AG04449 (cell line): ENCODE measurements around the gene SEPTIN8.

Experiments
- CTCF ChIA-PET: fragments of 350-600 bp; formaldehyde crosslinking; extraction: SDS; loops from one replicate; lab custom pipeline; 2021; ENCODE audit warnings: antibody characterized with exemption; lab: Yijun Ruan, JAX
- POLR2A ChIA-PET: fragments of 400-600, 350-600 bp; formaldehyde crosslinking; extraction: SDS; loops from one replicate; lab custom pipeline; 2020; ENCODE audit warnings: antibody characterized with exemption, inconsistent platforms; lab: Yijun Ruan, JAX
- DNase-seq: peaks from one replicate; pipeline ENCODE4 v3.0.0-alpha.2; 2010; ENCODE audit warnings: low read depth, low spot score
- H3K4me3 ChIP-seq: 2 replicates; pipeline ENCODE4 v1.5.1; 2011; ENCODE audit warnings: low read depth, mild to moderate bottlenecking, control low read depth, low read length
- TF ChIP-seq, protein P1 (sequence below): IDR thresholded peaks from one replicate; pipeline ENCODE4 v1.5.1; 2011; ENCODE audit warnings: mild to moderate bottlenecking, moderate library complexity, low read length, control low read depth, inconsistent platforms; ENCODE audit not compliant: insufficient read depth; ENCODE audit errors: missing control alignments

Gene SEPTIN8

DNA sequence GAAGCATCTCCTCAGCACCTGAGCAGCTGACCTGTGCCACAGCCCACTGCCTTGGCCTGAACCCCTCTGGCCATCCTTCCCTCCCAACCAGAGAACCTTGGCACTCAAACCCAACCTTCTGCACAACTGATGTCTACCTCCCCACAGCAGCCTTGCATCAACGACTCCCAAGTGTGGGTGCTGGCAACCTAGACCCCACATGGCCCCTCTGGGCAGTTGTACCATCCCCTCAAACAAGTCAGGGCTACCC is 10.3 kb downstream of the SEPTIN8 start:
- no peak overlapping the region for H3K4me3 ChIP-seq
- ChIA-PET CTCF (interaction anchor here (0.9 to 3.9 kb wide), 4 partner anchors 13 to 54 kb away, joined by 3 to 36 read pairs (median 11); no protein-coding TSS in a partner anchor), POLR2A (no interaction called here)
- TF ChIP-seq, protein P1, sequence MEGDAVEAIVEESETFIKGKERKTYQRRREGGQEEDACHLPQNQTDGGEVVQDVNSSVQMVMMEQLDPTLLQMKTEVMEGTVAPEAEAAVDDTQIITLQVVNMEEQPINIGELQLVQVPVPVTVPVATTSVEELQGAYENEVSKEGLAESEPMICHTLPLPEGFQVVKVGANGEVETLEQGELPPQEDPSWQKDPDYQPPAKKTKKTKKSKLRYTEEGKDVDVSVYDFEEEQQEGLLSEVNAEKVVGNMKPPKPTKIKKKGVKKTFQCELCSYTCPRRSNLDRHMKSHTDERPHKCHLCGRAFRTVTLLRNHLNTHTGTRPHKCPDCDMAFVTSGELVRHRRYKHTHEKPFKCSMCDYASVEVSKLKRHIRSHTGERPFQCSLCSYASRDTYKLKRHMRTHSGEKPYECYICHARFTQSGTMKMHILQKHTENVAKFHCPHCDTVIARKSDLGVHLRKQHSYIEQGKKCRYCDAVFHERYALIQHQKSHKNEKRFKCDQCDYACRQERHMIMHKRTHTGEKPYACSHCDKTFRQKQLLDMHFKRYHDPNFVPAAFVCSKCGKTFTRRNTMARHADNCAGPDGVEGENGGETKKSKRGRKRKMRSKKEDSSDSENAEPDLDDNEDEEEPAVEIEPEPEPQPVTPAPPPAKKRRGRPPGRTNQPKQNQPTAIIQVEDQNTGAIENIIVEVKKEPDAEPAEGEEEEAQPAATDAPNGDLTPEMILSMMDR: no peak
- DNase-seq: no peak

DNA sequence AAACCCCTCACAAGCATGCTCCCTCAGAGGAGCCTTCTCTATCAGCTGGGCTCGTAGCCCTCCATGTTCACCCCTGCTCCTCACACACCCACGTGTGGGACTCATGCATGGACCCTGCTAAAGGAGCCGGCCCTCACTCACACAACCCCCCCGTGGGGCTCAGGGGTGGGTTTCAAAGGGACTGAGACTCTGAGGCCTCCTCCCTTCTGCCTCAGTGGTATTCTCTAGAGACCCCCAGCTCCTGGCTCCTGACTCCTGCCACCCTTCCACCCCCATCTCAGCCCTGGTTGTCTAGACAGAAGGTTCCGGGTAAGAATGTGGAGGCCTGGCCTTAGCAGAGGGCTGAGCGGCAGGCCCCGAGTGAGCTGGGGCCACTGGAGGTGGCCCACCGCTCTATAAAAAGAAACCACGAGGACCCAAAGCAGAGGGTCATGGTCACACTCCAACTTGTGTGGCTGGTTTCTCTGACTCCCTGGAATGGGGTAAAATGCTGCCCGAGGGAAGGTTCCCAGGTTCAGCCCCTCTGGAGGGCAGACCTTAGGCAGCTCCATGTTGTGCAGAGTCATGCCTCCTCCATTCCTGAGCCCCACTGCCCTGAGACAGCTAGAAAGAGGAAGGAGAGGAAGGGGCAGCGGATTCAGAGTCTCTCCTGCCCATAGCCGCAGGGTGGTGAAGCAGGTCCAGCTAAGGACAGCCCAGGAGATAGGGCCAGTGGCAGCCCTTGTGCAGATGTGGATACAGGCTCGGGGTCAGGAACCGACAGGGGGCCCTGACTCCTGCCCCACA is 10.8 kb downstream of the SEPTIN8 start:
- no peak for DNase-seq
- POLR2A ChIA-PET: no interaction called here
- CTCF ChIA-PET: interaction anchor here (1.5 to 3.9 kb wide), 4 partner anchors 9 to 54 kb away, joined by 4 to 36 read pairs (median 12); no protein-coding TSS in a partner anchor
- no peak overlapping the region for H3K4me3 ChIP-seq
- TF ChIP-seq, protein P1: no peak

DNA sequence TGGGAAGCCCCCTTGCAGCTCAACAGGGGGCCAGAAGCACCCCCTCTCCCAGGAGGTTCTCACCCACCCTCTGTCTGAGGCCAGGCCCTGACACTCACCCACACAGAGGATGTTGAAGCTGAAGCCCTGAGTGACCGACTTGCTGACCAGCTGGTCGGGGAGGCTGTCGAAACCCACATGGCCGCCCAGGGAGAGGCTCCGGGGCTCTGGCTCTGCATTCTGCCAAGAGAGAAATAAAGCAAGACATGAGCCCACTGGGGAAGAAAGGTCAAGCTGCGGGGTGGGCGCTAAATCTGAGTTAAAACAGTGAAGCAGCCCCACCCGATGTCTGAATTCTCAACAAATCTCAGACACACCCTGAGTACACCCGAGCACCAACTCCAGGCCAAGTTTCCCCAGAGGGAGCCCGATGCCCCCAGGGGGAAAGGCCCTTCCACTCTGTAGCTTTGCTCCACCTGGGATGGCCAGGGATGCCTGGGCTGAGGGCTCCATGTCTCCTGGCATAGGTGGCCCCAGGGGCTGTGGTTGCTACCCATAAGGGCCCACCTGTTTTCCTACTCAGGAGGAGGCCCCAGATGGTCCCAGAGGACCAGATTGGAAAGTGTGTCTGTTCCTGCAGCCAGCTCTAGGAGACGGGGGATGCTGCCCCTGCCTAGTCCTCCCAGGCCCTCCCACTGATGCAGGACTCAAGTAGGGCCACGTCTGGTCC is 11.6 kb downstream of the SEPTIN8 start:
- no peak overlapping the region for H3K4me3 ChIP-seq
- CTCF ChIA-PET: interaction anchor here (2.2 to 3.9 kb wide), 4 partner anchors 8 to 55 kb away, joined by 5 to 36 read pairs (median 16); no protein-coding TSS in a partner anchor
- DNase-seq: no peak
- TF ChIP-seq, protein P1: no peak
- POLR2A ChIA-PET: no interaction called here

DNA sequence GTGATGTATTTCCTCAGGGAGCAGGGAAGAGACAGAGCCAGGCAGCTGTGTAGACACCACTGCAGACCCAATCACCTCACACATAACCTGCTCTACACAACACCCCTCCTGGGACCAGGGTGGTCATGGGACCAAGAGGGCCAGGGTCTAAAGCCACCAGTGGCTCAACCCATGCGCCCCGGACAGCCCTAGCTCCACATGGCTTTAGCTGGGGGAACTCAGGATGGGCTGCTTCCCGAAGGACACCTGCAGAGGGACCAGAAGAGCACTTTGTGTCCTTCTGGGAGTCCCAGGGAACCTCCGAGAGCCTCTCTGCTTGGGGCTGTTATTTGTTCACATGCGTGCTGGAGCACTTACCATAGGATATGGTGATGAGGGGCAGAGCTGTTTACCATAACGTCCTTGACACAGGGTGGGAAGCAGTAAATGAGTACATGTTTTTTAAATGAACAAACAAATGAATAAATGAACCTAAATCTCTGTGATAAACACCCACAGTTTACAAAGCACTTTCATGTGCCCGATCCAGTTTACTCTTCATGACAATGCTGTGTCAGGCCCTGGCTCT is 12.3 kb downstream of the SEPTIN8 start:
- TF ChIP-seq, protein P1: no peak
- DNase-seq: no peak
- ChIA-PET POLR2A (no interaction called here), CTCF (interaction anchor here (2.2 to 3.9 kb wide), 3 partner anchors 8 to 56 kb away, joined by 5 to 36 read pairs (median 13); no protein-coding TSS in a partner anchor)
- no peak overlapping the region for H3K4me3 ChIP-seq

DNA sequence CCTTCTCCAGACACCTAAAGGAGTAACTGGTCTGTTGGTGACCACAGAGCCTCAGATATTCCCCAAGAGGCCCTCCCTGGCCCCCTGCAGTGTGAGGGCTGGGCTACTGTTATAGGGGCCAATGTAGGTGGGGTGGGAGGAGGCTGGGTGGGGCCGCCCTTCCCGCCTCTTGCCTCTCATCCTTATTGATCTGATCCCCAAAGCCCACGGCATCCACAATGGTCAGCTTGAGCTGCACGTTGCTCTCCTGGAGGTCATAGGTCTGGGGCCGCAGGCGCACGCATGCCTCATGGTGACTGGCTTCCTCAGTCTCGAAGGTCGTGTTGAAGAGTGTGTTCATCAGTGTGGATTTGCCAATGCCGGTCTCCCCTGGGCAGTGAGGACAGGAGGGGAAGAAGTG is 13.0 kb downstream of the SEPTIN8 start:
- POLR2A ChIA-PET: no interaction called here
- no peak for DNase-seq
- TF ChIP-seq, protein P1: no peak
- CTCF ChIA-PET: interaction anchor here (3.1 to 3.9 kb wide), 2 partner anchors 10 to 56 kb away, joined by 13 to 36 read pairs; no protein-coding TSS in a partner anchor
- H3K4me3 ChIP-seq: no peak overlapping the region
